NCI-H2107 treated with DMSO at 0.1 percent for 48 hours (cell line): ENCODE measurements around the gene B4GALT4.
A peak's percentile ranks its signal among the peaks of the same experiment; 100 is the strongest.
"Not testable (repeated sequence)": the region's sequence is repeated elsewhere in the genome, so short reads cannot be mapped to it uniquely, and the experiment has no call there.

Experiments
- DNase-seq: peaks from one replicate; lab custom pipeline; 2025; ENCODE audit not compliant: unreplicated experiment; lab: John Stamatoyannopoulos, UW

The B4GALT4 gene

GRCh38 chr3:119240591-119241434 is at the start of gene B4GALT4:
TSS of gene B4GALT4 (minus strand) at chr3:119240878. CDS start at chr3:119230099, 10,779 bp downstream.
- DNase-seq = peak; percentile 77

- DNase-seq = no peak
Observed at GRCh38 chr3:119289404-119289770, 48.7 kb upstream of the B4GALT4 start.

GRCh38 chr3:119288669-119289403 is 48.2 kb upstream of the B4GALT4 start:
- DNase-seq = no peak

- DNase-seq = no peak
Observed at GRCh38 chr3:119279584-119280243, 39.0 kb upstream of the B4GALT4 start.

- no peak for DNase-seq
Observed at GRCh38 chr3:119279101-119279554, 38.5 kb upstream of the B4GALT4 start.

- no peak for DNase-seq
Observed at GRCh38 chr3:119276680-119277079, 36.0 kb upstream of the B4GALT4 start.

GRCh38 chr3:119270212-119270611 is 29.5 kb upstream of the B4GALT4 start:
- not testable (repeated sequence) for DNase-seq

- no peak for DNase-seq
Observed at GRCh38 chr3:119261055-119261454, 20.4 kb upstream of the B4GALT4 start.

GRCh38 chr3:119259821-119260220 is 19.1 kb upstream of the B4GALT4 start:
- no peak for DNase-seq

- DNase-seq = no peak
Observed at GRCh38 chr3:119258915-119259314, 18.2 kb upstream of the B4GALT4 start.

- DNase-seq = no peak
Observed at GRCh38 chr3:119257654-119258410, 17.2 kb upstream of the B4GALT4 start.

GRCh38 chr3:119257111-119257510 is 16.4 kb upstream of the B4GALT4 start:
- no peak for DNase-seq

- DNase-seq = no peak
Observed at GRCh38 chr3:119255214-119255613, 14.5 kb upstream of the B4GALT4 start.

- DNase-seq = no peak
Observed at GRCh38 chr3:119245778-119246177, 5.1 kb upstream of the B4GALT4 start.

- DNase-seq = no peak
Observed at GRCh38 chr3:119243712-119244111, 3.0 kb upstream of the B4GALT4 start.

- not testable (repeated sequence) for DNase-seq
Observed at GRCh38 chr3:119243058-119243529, 2.4 kb upstream of the B4GALT4 start.

GRCh38 chr3:119242387-119243057 is 1.8 kb upstream of the B4GALT4 start:
- DNase-seq = not testable (repeated sequence)

GRCh38 chr3:119240101-119240590 is 532 bp downstream of the B4GALT4 start:
- DNase-seq = peak; percentile 11

- DNase-seq = no peak
Observed at GRCh38 chr3:119239206-119239820, 1.4 kb downstream of the B4GALT4 start.
